A673 (cell line): Measurements from ENCODE around the gene CDC42BPA.

Experiments
- EZH2 ChIP-seq: fragments of 200-600 bp; sonication (generic); IDR thresholded peaks from 2 replicates; pipeline ENCODE4 v1.6.1; 2017; ENCODE audit warnings: borderline replicate concordance, low read depth, mild to moderate bottlenecking, mixed read lengths, antibody characterized with exemption, low read length; ENCODE audit not compliant: poor library complexity, severe bottlenecking
- TF ChIP-seq, protein P1 (sequence below): fragments of 300-800, 200-600 bp; sonication (generic); conservative IDR thresholded peaks from 2 replicates; pipeline ENCODE4 v1.5.1; 2017; ENCODE audit warnings: low read depth, mild to moderate bottlenecking, antibody characterized with exemption, low read length, moderate library complexity, mixed read lengths

DNA sequence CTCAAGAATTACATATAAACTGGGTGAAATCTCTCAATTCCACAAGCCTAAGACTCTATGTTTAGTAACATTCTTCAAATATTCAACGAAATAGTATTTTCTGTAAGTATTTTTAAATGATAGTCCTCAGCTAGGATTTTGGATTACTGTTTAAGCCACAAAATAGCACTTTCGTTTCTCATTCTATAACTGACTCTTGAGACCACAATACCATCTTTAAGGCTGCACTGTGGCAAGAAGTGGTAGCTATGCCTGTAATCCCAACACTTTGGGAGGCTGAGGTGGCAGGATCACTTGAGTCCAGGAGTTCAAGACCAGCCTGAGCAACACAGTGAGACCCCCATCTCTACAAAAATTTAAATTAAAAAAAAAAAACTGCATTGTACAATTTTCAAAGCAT is 126.7 kb downstream of the CDC42BPA start:
- TF ChIP-seq, protein P1, sequence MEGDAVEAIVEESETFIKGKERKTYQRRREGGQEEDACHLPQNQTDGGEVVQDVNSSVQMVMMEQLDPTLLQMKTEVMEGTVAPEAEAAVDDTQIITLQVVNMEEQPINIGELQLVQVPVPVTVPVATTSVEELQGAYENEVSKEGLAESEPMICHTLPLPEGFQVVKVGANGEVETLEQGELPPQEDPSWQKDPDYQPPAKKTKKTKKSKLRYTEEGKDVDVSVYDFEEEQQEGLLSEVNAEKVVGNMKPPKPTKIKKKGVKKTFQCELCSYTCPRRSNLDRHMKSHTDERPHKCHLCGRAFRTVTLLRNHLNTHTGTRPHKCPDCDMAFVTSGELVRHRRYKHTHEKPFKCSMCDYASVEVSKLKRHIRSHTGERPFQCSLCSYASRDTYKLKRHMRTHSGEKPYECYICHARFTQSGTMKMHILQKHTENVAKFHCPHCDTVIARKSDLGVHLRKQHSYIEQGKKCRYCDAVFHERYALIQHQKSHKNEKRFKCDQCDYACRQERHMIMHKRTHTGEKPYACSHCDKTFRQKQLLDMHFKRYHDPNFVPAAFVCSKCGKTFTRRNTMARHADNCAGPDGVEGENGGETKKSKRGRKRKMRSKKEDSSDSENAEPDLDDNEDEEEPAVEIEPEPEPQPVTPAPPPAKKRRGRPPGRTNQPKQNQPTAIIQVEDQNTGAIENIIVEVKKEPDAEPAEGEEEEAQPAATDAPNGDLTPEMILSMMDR: no peak
- TF ChIP-seq EZH2: no peak
